GM21723 (cell line): ENCODE results near the gene TRIM31.

Experiments used
- ATAC-seq: cut with Tn5 transposase; IDR thresholded peaks from one replicate; pipeline ENCODE4 v1.9.1; 2021; ENCODE audit warnings: mild to moderate bottlenecking, moderate library complexity; ENCODE audit not compliant: unreplicated experiment

The TRIM31 gene

DNA sequence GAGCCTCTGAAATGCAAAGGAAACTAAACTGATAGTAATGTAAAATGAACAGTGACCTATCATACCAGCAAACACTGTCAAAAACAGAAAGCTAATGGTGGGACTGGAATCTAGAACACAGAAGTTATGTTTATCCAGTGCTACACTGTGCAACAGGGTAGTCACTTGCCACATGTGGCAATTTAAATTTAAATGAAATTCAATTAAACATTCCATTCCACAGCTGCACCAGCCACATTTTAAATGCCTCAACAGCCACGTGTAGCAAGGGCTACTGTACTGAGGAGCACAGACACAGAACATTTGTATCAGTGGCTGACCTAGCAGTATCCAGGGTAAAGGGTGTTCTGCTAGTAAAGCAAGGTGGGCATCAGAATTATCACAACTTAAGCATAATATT lies 57.4 kb downstream of the TRIM31 start:
- no peak for ATAC-seq

GRCh38 chr6:30053682-30054081 lies 59.2 kb downstream of the TRIM31 start:
- ATAC-seq: no peak
